HEK293 (cell line): ENCODE results near the gene RSPH1.
A peak's percentile ranks its signal among the peaks of the same experiment; 100 is the strongest.

ENCODE experiments used
- CTCF ChIA-PET: fragments of 350-600 bp; formaldehyde crosslinking; extraction: SDS; loops from one replicate; lab custom pipeline; 2021; ENCODE audit warnings: antibody characterized with exemption; lab: Yijun Ruan, JAX
- POLR2A ChIA-PET: fragments of 300-600 bp; formaldehyde crosslinking; extraction: SDS; loops from one replicate; lab custom pipeline; 2020; ENCODE audit warnings: antibody characterized with exemption, inconsistent platforms; lab: Yijun Ruan, JAX
- H3K27ac ChIP-seq: fragments of 200-500 bp; sonication (Bioruptor generic); 2 replicates; pipeline ENCODE4 v1.5.1; 2014; ENCODE audit warnings: low read depth, low read length, control low read depth, inconsistent platforms; ENCODE audit errors: extremely low read depth
- H3K36me3 ChIP-seq, 2 experiments: fragments of 200-500 bp in 1 of 2; sonication (Bioruptor generic) in 1 of 2; 1 replicate in 1 of 2; 2 replicates in 1 of 2; pipeline ENCODE4 v1.5.1; 2014 to 2017; ENCODE audit warnings: inconsistent platforms in 2 of 2, low read length in 2 of 2; ENCODE audit not compliant: control insufficient read depth in 2 of 2, insufficient read depth in 1 of 2
- H3K4me1 ChIP-seq: fragments of 200-500 bp; sonication (Bioruptor generic); 2 replicates; pipeline ENCODE4 v1.5.1; 2014; ENCODE audit warnings: mild to moderate bottlenecking, low read length, inconsistent platforms; ENCODE audit not compliant: control insufficient read depth, insufficient read depth
- H3K4me3 ChIP-seq: 2 replicates; pipeline ENCODE4 v1.5.1; 2011; ENCODE audit warnings: low read depth, mild to moderate bottlenecking, control low read depth, low read length, moderate library complexity
- H3K9me3 ChIP-seq: fragments of 200-500 bp; sonication (Bioruptor generic); 2 replicates; pipeline ENCODE4 v1.5.1; 2014; ENCODE audit warnings: low read depth, low read length, inconsistent platforms; ENCODE audit not compliant: control insufficient read depth, insufficient read depth
- FEZF1 ChIP-seq: fragments of 450-650 bp; formaldehyde crosslinking; IDR thresholded peaks from 2 replicates; pipeline ENCODE4 v1.5.1; 2016; ENCODE audit warnings: missing biosample characterization, missing genetic modification characterization
- GLIS1 ChIP-seq: fragments of 450-650 bp; formaldehyde crosslinking; IDR thresholded peaks from 2 replicates; pipeline ENCODE4 v1.5.1; 2016; ENCODE audit warnings: missing biosample characterization, missing genetic modification characterization
- GLIS2 ChIP-seq: fragments of 450-650 bp; formaldehyde crosslinking; IDR thresholded peaks from 2 replicates; pipeline ENCODE4 v1.5.1; 2016; ENCODE audit warnings: missing biosample characterization, missing genetic modification characterization
- KLF1 ChIP-seq: fragments of 450-650 bp; formaldehyde crosslinking; IDR thresholded peaks from 2 replicates; pipeline ENCODE4 v1.5.1; 2016; ENCODE audit warnings: missing biosample characterization, missing genetic modification characterization
- MYNN ChIP-seq: fragments of 450-650 bp; formaldehyde crosslinking; IDR thresholded peaks from 2 replicates; pipeline ENCODE4 v1.5.1; 2016; ENCODE audit warnings: missing biosample characterization, missing genetic modification characterization, borderline replicate concordance
- PRDM1 ChIP-seq: fragments of 450-650 bp; formaldehyde crosslinking; IDR thresholded peaks from 2 replicates; pipeline ENCODE4; 2016; ENCODE audit warnings: missing biosample characterization, missing genetic modification characterization
- SETDB1 ChIP-seq: IDR thresholded peaks from one replicate; pipeline ENCODE4 v1.6.1; 2017; ENCODE audit warnings: mild to moderate bottlenecking, low read length, moderate library complexity, mixed read lengths; ENCODE audit not compliant: insufficient read length
- ZBTB17 ChIP-seq: fragments of 450-650 bp; formaldehyde crosslinking; IDR thresholded peaks from 2 replicates; pipeline ENCODE4 v1.5.1; 2016; ENCODE audit warnings: missing biosample characterization, missing genetic modification characterization
- ZBTB21 ChIP-seq: fragments of 450-650 bp; formaldehyde crosslinking; IDR thresholded peaks from 2 replicates; pipeline ENCODE4 v1.5.1; 2017; ENCODE audit warnings: missing biosample characterization, missing genetic modification characterization
- ZIC2 ChIP-seq: fragments of 450-650 bp; formaldehyde crosslinking; IDR thresholded peaks from 2 replicates; pipeline ENCODE4 v1.5.1; 2016; ENCODE audit warnings: missing biosample characterization, missing genetic modification characterization
- ZNF114 ChIP-seq: fragments of 450-650 bp; formaldehyde crosslinking; IDR thresholded peaks from 2 replicates; pipeline ENCODE4 v1.5.0; 2017; ENCODE audit warnings: missing biosample characterization, missing genetic modification characterization
- ZNF23 ChIP-seq: fragments of 450-650 bp; formaldehyde crosslinking; IDR thresholded peaks from 2 replicates; pipeline ENCODE4 v1.5.1; 2016; ENCODE audit warnings: missing biosample characterization, missing genetic modification characterization, borderline replicate concordance
- ZNF266 ChIP-seq: fragments of 450-650 bp; formaldehyde crosslinking; IDR thresholded peaks from 2 replicates; pipeline ENCODE4 v1.5.1; 2016; ENCODE audit warnings: missing biosample characterization, missing genetic modification characterization, low read depth
- ZNF341 ChIP-seq: fragments of 450-650 bp; formaldehyde crosslinking; IDR thresholded peaks from 2 replicates; pipeline ENCODE4; 2016; ENCODE audit warnings: low read depth, missing biosample characterization, missing genetic modification characterization
- ZNF391 ChIP-seq: fragments of 450-650 bp; formaldehyde crosslinking; IDR thresholded peaks from 2 replicates; pipeline ENCODE4 v1.5.1; 2016; ENCODE audit warnings: low read depth, missing biosample characterization, missing genetic modification characterization, borderline replicate concordance
- ZNF48 ChIP-seq: fragments of 450-650 bp; formaldehyde crosslinking; IDR thresholded peaks from 2 replicates; pipeline ENCODE4 v1.5.1; 2016; ENCODE audit warnings: missing biosample characterization, missing genetic modification characterization
- ZNF629 ChIP-seq: fragments of 450-650 bp; formaldehyde crosslinking; IDR thresholded peaks from 2 replicates; pipeline ENCODE4 v1.5.1; 2017; ENCODE audit warnings: missing biosample characterization, missing genetic modification characterization
- ZNF776 ChIP-seq: fragments of 450-650 bp; formaldehyde crosslinking; IDR thresholded peaks from 2 replicates; pipeline ENCODE4 v1.5.0; 2017; ENCODE audit warnings: missing biosample characterization, missing genetic modification characterization, borderline replicate concordance
- ZSCAN16 ChIP-seq: fragments of 450-650 bp; formaldehyde crosslinking; IDR thresholded peaks from 2 replicates; pipeline ENCODE4 v1.5.1; 2016; ENCODE audit warnings: missing biosample characterization, missing genetic modification characterization
- TF ChIP-seq, protein P1 (sequence below): fragments of 450-650 bp; formaldehyde crosslinking; IDR thresholded peaks from 2 replicates; pipeline ENCODE4 v1.5.1; 2016; ENCODE audit warnings: missing biosample characterization, missing genetic modification characterization
- TF ChIP-seq, protein P2 (sequence below): fragments of 450-650 bp; formaldehyde crosslinking; IDR thresholded peaks from 2 replicates; pipeline ENCODE4 v1.5.1; 2016; ENCODE audit warnings: missing biosample characterization, missing genetic modification characterization
- TF ChIP-seq, protein P3 (sequence below): fragments of 450-650 bp; formaldehyde crosslinking; IDR thresholded peaks from 2 replicates; pipeline ENCODE4 v1.5.1; 2016; ENCODE audit warnings: missing biosample characterization, missing genetic modification characterization, low read depth
- TF ChIP-seq, protein P4 (sequence below): fragments of 450-650 bp; formaldehyde crosslinking; conservative IDR thresholded peaks from 2 replicates; pipeline ENCODE4 v1.5.1; 2016; ENCODE audit warnings: low read depth, missing biosample characterization, missing genetic modification characterization
- TF ChIP-seq, protein P5 (sequence below): fragments of 450-650 bp; formaldehyde crosslinking; IDR thresholded peaks from 2 replicates; pipeline ENCODE4 v1.5.1; 2016; ENCODE audit warnings: missing biosample characterization, missing genetic modification characterization

The RSPH1 gene

DNA sequence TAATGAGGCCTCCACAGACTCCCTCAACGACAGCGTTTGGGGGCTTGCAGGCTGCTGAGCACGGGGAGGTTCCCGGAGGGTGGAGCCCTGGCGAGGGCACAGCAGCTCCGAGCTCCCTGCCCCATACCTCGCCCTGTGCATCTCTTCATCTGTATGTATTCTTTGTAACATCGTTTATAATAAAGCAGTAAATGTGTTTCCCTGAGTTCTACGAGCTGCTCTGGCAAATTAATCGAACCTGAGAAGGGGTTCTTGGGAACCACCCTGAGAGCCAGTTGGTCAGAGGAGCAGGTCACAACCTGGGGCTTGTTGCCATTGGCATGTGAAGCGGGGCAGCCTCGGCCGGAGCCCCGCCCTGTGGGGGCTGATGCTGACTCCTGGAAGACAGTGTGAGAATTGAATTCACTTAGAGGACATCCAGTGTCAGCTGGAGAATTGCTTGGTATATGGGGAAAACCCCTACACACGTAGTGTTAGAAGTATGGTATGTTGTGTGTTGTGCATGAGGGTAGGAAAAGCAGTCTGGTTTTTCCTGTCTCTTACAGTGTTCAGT lies 29.1 kb upstream of the RSPH1 start:
- Histone ChIP-seq H3K4me1 (peaks cover 6% of the 10 kb centered on the region), H3K4me3 (no peak overlapping the region), H3K36me3 (peaks cover 0 to 3% of the 10 kb centered on the region in 2 experiments; a peak in 1 of 3 replicates), H3K9me3 (no peaks in the 10 kb centered on the region), H3K27ac (no peak overlapping the region)
- peak; percentile 91 for TF ChIP-seq ZNF341 (tag by site-specific recombination)
- TF ChIP-seq KLF1: peak; percentile 7; the same call in 1 of the 2 replicates
- TF ChIP-seq ZNF776: no peak
- TF ChIP-seq ZNF23 (tag by site-specific recombination): no peak
- TF ChIP-seq ZNF391 (tag by site-specific recombination): no peak
- no peak for TF ChIP-seq ZIC2
- peak; percentile 53; the same call in 1 of the 2 replicates for TF ChIP-seq ZBTB17
- no peak for TF ChIP-seq ZSCAN16 (tag by site-specific recombination)
- TF ChIP-seq MYNN: no peak
- TF ChIP-seq SETDB1: no peak
- ChIA-PET CTCF (interaction anchor here (1.2 kb wide), 1 partner anchor 14 kb away, joined by 3 read pairs; no protein-coding TSS in a partner anchor), POLR2A (interaction anchor here (0.6 kb wide), 1 partner anchor 1213 kb away, joined by 3 read pairs; no protein-coding TSS in a partner anchor)

DNA sequence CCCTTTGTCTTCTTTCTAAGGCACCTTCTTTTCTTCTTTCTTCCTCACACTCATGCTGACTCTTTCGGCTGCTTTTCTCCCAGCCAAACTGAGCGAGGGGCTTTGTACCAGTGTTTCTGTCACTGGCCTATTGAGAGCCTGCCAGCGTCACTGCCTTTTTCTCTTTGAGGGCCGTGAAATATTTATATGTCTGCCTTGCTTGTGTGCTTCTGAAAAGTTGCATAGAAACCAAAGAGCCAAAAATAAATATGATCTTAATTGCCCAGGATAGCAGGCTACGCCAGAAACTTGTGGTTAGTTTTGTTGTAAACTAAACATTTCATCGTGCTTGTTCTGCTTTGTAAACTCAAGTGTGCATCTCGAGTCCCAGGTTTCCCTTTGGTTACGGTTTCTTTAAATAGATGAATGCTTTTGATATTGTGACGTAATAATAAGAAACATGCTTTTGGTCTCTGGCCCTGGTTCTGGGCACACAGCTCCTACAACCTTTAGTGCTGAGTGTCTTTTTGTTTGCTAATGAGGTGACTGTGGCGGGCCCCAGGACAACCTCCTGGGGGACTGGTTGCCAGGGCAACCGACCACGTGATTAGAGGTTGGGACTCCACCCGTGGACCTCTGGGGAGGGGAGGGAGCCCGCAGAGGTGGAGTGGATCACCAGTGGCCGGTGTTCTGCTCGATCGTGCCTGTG lies 28.5 kb upstream of the RSPH1 start:
- Histone ChIP-seq H3K9me3 (no peaks in the 10 kb centered on the region), H3K4me3 (no peak overlapping the region), H3K36me3 (peaks cover 0 to 8% of the 10 kb centered on the region in 2 experiments; a peak in 1 of 3 replicates), H3K4me1 (peaks cover 6% of the 10 kb centered on the region), H3K27ac (peak overlapping the region; percentile 44; the same call in 1 of the 2 replicates)
- ChIA-PET POLR2A (no interaction called here), CTCF (interaction anchor here (0.6 kb wide), 2 partner anchors 257 to 912 kb away, joined by 3 read pairs; no protein-coding TSS in a partner anchor)
- no peak for TF ChIP-seq ZNF114 (tag by site-specific recombination)
- TF ChIP-seq FEZF1: peak; percentile 70
- TF ChIP-seq ZNF266 (tag by site-specific recombination): no peak
- TF ChIP-seq, protein P1, sequence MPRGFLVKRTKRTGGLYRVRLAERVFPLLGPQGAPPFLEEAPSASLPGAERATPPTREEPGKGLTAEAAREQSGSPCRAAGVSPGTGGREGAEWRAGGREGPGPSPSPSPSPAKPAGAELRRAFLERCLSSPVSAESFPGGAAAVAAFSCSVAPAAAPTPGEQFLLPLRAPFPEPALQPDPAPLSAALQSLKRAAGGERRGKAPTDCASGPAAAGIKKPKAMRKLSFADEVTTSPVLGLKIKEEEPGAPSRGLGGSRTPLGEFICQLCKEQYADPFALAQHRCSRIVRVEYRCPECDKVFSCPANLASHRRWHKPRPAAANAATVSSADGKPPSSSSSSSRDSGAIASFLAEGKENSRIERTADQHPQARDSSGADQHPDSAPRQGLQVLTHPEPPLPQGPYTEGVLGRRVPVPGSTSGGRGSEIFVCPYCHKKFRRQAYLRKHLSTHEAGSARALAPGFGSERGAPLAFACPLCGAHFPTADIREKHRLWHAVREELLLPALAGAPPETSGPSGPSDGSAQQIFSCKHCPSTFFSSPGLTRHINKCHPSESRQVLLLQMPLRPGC (tag by site-specific recombination): no peak
- TF ChIP-seq, protein P2, sequence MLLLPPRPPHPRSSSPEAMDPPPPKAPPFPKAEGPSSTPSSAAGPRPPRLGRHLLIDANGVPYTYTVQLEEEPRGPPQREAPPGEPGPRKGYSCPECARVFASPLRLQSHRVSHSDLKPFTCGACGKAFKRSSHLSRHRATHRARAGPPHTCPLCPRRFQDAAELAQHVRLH (tag by site-specific recombination): no peak
- TF ChIP-seq, protein P3, sequence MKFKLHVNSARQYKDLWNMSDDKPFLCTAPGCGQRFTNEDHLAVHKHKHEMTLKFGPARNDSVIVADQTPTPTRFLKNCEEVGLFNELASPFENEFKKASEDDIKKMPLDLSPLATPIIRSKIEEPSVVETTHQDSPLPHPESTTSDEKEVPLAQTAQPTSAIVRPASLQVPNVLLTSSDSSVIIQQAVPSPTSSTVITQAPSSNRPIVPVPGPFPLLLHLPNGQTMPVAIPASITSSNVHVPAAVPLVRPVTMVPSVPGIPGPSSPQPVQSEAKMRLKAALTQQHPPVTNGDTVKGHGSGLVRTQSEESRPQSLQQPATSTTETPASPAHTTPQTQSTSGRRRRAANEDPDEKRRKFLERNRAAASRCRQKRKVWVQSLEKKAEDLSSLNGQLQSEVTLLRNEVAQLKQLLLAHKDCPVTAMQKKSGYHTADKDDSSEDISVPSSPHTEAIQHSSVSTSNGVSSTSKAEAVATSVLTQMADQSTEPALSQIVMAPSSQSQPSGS (tag by site-specific recombination): peak; percentile 91
- TF ChIP-seq, protein P4, sequence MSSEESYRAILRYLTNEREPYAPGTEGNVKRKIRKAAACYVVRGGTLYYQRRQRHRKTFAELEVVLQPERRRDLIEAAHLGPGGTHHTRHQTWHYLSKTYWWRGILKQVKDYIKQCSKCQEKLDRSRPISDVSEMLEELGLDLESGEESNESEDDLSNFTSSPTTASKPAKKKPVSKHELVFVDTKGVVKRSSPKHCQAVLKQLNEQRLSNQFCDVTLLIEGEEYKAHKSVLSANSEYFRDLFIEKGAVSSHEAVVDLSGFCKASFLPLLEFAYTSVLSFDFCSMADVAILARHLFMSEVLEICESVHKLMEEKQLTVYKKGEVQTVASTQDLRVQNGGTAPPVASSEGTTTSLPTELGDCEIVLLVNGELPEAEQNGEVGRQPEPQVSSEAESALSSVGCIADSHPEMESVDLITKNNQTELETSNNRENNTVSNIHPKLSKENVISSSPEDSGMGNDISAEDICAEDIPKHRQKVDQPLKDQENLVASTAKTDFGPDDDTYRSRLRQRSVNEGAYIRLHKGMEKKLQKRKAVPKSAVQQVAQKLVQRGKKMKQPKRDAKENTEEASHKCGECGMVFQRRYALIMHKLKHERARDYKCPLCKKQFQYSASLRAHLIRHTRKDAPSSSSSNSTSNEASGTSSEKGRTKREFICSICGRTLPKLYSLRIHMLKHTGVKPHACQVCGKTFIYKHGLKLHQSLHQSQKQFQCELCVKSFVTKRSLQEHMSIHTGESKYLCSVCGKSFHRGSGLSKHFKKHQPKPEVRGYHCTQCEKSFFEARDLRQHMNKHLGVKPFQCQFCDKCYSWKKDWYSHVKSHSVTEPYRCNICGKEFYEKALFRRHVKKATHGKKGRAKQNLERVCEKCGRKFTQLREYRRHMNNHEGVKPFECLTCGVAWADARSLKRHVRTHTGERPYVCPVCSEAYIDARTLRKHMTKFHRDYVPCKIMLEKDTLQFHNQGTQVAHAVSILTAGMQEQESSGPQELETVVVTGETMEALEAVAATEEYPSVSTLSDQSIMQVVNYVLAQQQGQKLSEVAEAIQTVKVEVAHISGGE (tag by site-specific recombination): no peak
- TF ChIP-seq GLIS1 (tag by site-specific recombination): peak; percentile 60; the same call in 1 of the 2 replicates
- no peak for TF ChIP-seq PRDM1 (tag by site-specific recombination)
- TF ChIP-seq ZBTB21 (tag by site-specific recombination): peak; percentile 80
- TF ChIP-seq, protein P5, sequence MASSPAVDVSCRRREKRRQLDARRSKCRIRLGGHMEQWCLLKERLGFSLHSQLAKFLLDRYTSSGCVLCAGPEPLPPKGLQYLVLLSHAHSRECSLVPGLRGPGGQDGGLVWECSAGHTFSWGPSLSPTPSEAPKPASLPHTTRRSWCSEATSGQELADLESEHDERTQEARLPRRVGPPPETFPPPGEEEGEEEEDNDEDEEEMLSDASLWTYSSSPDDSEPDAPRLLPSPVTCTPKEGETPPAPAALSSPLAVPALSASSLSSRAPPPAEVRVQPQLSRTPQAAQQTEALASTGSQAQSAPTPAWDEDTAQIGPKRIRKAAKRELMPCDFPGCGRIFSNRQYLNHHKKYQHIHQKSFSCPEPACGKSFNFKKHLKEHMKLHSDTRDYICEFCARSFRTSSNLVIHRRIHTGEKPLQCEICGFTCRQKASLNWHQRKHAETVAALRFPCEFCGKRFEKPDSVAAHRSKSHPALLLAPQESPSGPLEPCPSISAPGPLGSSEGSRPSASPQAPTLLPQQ (tag by site-specific recombination): peak; percentile 90
- no peak for TF ChIP-seq GLIS2 (tag by site-specific recombination)
- TF ChIP-seq ZNF48 (tag by site-specific recombination): no peak
- peak; percentile 20; the same call in 1 of the 2 replicates for TF ChIP-seq ZIC2
- peak; percentile 84 for TF ChIP-seq ZNF629 (tag by site-specific recombination)
